H1 (cell line): ENCODE measurements around the gene RPL28.

Source experiments
- ATF2 ChIP-seq: IDR thresholded peaks from 2 replicates; pipeline ENCODE4 v1.6.1; 2012; ENCODE audit warnings: low read length, inconsistent platforms
- CREB1 ChIP-seq: IDR thresholded peaks from 2 replicates; pipeline ENCODE4 v1.6.1; 2012; ENCODE audit warnings: inconsistent platforms
- CTCF ChIP-seq, 3 experiments: IDR thresholded peaks; 1 replicate in 2 of 3; 2 replicates in 1 of 3; pipeline versions ENCODE4 v1.5.1 to v1.6.1; 2011; ENCODE audit warnings: low read length in 3 of 3, mild to moderate bottlenecking in 3 of 3, inconsistent platforms in 2 of 3, low read depth in 1 of 3, moderate library complexity in 1 of 3; ENCODE audit not compliant: insufficient read depth in 1 of 3; ENCODE audit errors: control extremely low read depth in 1 of 3
- EP300 ChIP-seq, 2 experiments: IDR thresholded peaks; 1 replicate in 1 of 2; 2 replicates in 1 of 2; pipeline ENCODE4 v1.6.1; 2011 to 2012; ENCODE audit warnings: low read depth in 2 of 2, low read length in 2 of 2, mild to moderate bottlenecking in 2 of 2, borderline replicate concordance in 1 of 2, inconsistent platforms in 1 of 2, moderate library complexity in 1 of 2
- NRF1 ChIP-seq: IDR thresholded peaks from 2 replicates; pipeline ENCODE4 v1.6.1; 2011; ENCODE audit warnings: mild to moderate bottlenecking, low read depth, low read length, improper control_type of control experiment
- POLR2A ChIP-seq, 2 experiments: IDR thresholded peaks; 1 replicate in 1 of 2; 2 replicates in 1 of 2; pipeline ENCODE4 v1.6.1; 2011; ENCODE audit warnings: low read depth in 2 of 2, low read length in 2 of 2, mild to moderate bottlenecking in 2 of 2; ENCODE audit errors: control extremely low read depth in 1 of 2
- SP2 ChIP-seq: IDR thresholded peaks from 2 replicates; pipeline ENCODE4 v1.6.1; 2012; ENCODE audit warnings: mild to moderate bottlenecking, low read length, inconsistent platforms
- TCF12 ChIP-seq: IDR thresholded peaks from 2 replicates; pipeline ENCODE4 v1.6.1; 2011; ENCODE audit warnings: low read depth, mild to moderate bottlenecking, low read length
- TF ChIP-seq, protein P1 (sequence below): IDR thresholded peaks from 2 replicates; pipeline ENCODE4 v1.6.1; 2012; ENCODE audit warnings: inconsistent platforms
- TF ChIP-seq, protein P2 (sequence below): IDR thresholded peaks from 2 replicates; pipeline ENCODE4 v1.6.1; 2011; ENCODE audit warnings: low read length, improper control_type of control experiment

DNA sequence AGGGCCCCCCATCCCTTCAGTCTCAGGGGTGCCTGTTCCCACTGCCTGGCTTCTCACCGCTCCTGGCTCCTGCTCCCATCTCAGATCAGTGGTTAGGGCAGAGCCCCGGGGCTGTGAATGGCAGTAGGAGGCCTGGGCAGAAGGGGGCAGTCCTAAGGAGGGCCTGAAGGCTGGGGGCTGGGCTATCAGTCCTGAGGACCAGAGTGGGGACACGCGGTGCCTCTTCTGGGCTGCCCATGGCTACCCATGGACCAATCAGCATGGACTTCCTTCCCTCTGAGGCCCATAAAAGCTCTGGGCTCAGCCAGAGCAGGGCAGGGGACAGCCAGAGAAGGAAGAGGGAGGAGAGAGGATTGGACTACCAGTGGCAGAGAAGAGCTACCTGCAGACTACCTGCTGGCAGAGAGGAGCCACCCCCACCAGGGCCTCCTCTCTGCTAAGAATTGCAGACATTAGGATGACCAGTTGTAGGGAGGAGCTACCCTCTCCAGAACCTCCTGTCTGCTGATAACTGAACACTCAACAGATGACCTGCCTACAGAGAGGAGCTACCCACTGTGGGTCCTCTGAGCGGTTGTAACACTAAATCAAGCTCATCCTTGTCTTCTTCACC, 34.0 kb downstream of the RPL28 start:
- TF ChIP-seq, protein P1, sequence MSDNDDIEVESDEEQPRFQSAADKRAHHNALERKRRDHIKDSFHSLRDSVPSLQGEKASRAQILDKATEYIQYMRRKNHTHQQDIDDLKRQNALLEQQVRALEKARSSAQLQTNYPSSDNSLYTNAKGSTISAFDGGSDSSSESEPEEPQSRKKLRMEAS: no peak
- TF ChIP-seq TCF12 (no peak), NRF1 (no peak), CREB1 (no peak), CTCF (IDR thresholded peaks at IDR 0.05; ENCODE audit: control extremely low read depth in 1 of 3, insufficient read depth in 1 of 3, low read depth in 1 of 3, low read length in 3 of 3) (no peak), ATF2 (no peak), EP300 (IDR thresholded peaks at IDR 0.05; ENCODE audit: borderline replicate concordance in 1 of 2, low read depth in 2 of 2, low read length in 2 of 2) (no peak), POLR2A (IDR thresholded peaks at IDR 0.05; ENCODE audit: control extremely low read depth in 1 of 2, low read depth in 2 of 2, low read length in 2 of 2) (no peak), SP2 (no peak)
- TF ChIP-seq, protein P2, sequence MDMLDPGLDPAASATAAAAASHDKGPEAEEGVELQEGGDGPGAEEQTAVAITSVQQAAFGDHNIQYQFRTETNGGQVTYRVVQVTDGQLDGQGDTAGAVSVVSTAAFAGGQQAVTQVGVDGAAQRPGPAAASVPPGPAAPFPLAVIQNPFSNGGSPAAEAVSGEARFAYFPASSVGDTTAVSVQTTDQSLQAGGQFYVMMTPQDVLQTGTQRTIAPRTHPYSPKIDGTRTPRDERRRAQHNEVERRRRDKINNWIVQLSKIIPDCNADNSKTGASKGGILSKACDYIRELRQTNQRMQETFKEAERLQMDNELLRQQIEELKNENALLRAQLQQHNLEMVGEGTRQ: no peak
